ENCODE data around the gene NBAS.

- TF ChIP-seq, protein P1, sequence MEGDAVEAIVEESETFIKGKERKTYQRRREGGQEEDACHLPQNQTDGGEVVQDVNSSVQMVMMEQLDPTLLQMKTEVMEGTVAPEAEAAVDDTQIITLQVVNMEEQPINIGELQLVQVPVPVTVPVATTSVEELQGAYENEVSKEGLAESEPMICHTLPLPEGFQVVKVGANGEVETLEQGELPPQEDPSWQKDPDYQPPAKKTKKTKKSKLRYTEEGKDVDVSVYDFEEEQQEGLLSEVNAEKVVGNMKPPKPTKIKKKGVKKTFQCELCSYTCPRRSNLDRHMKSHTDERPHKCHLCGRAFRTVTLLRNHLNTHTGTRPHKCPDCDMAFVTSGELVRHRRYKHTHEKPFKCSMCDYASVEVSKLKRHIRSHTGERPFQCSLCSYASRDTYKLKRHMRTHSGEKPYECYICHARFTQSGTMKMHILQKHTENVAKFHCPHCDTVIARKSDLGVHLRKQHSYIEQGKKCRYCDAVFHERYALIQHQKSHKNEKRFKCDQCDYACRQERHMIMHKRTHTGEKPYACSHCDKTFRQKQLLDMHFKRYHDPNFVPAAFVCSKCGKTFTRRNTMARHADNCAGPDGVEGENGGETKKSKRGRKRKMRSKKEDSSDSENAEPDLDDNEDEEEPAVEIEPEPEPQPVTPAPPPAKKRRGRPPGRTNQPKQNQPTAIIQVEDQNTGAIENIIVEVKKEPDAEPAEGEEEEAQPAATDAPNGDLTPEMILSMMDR (IDR thresholded peaks at IDR 0.05; ENCODE audit: low read depth, low read length), result no peak
- TF ChIP-seq POLR2A (IDR thresholded peaks at IDR 0.05; ENCODE audit: extremely low read depth, insufficient read length) (no peak), MYC (IDR thresholded peaks at IDR 0.05; ENCODE audit: low read depth, low read length) (no peak)
- TF ChIP-seq, protein P2, sequence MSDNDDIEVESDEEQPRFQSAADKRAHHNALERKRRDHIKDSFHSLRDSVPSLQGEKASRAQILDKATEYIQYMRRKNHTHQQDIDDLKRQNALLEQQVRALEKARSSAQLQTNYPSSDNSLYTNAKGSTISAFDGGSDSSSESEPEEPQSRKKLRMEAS (IDR thresholded peaks at IDR 0.05; ENCODE audit: low read depth, low read length), result no peak
Observed at GRCh38 chr2:15372019-15372418, 189.1 kb downstream of the NBAS start.
